COLO668 (cell line): ENCODE results near the gene PRKCZ.

ENCODE experiments used
- DNase-seq: peaks from one replicate; lab custom pipeline; 2025; ENCODE audit not compliant: unreplicated experiment; lab: John Stamatoyannopoulos, UW

PRKCZ gene

DNA sequence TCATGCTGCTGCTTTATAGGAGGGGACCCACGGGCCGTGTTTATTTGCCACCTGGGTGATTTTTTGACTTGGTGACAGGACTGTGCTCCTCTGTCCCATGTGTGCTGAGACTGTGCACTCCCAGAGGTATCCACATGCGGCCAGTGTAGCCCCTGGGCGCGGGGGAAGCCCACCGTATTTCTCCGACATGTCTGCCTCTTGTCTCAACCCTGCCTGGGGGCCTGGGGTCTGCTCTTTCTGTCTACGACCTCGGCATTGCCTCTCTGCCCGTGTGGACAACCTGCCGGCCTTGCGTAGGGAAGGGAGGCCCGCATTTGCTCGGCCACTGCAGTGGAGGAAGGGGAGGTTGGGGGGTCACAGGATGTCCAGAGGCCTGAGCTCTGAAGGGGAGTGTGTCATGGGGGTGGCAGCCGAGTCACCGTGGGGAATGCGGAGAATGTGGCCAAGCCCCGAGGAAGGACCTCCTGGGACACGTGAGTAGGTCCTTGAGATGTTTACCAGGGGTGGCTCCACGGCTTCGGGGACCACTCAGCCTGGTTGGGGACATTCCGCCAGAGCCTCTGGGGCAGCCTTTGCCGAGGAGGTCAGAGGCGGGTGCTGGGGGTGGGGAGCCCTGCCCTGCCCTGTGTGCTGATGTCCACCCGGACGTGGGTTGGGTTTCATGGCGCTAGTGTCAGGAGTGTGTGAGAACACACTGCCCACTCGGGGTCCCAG lies 11.0 kb downstream of the PRKCZ start:
- no peak for DNase-seq

GRCh38 chr1:2065699-2066098 lies 15.5 kb downstream of the PRKCZ start:
- DNase-seq, result no peak

DNA sequence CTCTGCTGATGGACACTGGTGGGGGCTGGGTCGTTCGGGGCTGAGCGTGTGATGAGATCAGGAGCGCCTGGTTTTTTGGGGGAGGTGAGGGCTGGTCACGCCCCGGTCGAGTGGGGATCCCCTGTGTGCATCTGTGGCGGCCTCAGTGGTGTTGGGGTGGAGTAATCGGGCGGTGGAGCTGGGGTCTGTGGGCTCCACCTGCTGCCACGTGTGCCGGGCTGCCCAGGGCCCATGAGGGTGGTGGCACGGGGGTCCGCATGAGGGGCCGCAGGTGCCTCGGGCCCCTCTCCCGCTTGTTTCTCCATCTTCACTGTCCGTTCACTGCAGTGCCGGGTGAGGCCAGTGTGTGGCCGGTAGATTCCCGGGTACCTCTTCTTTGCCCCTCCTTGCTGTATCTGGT lies 17.2 kb downstream of the PRKCZ start:
- DNase-seq, result no peak

DNA sequence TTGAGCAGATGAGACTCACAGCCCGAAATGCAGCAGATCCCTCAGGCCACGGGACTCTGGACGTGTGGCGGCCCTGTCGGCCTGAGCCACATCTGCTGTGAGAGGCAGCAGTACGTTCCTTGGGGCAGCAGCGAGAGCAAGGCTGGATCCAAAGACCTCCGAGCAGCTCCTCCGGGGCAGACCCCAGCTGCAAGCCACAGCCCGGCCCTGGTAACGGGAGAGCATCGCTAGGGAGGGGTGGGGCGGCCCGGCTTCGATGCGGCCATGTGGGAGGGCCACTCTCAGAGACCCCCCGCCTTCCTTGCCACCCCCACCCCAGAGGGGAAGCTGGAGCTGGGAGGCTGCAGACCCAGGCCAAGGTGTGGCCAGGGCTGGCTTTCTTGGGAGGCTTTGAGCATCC lies 17.8 kb downstream of the PRKCZ start:
- no peak for DNase-seq

GRCh38 chr1:2068951-2069350 lies 18.7 kb downstream of the PRKCZ start:
- DNase-seq, result no peak

DNA sequence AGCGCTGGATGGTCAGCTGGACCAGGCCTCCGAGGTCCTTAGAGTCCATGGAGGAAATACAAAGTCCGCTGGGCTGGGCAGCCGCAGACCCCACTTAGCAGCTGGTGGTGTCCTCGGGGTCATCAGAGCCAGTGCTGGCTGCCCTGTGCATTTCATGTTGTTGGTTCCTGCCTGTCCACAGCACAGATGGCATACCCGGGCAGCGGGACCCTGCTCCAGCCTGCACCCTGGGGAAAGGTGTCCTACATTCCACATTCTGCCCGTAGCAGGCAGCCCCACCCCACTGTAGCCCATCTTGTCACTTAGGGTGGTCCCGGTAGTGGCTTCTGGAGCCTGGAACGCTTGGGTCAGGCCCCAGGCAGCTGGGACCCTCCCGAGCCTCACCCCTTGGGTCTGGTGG lies 19.8 kb downstream of the PRKCZ start:
- DNase-seq, result no peak

- no peak for DNase-seq
These were observed 20.8 kb downstream of the PRKCZ start for GRCh38 chr1:2070800-2071530.

DNA sequence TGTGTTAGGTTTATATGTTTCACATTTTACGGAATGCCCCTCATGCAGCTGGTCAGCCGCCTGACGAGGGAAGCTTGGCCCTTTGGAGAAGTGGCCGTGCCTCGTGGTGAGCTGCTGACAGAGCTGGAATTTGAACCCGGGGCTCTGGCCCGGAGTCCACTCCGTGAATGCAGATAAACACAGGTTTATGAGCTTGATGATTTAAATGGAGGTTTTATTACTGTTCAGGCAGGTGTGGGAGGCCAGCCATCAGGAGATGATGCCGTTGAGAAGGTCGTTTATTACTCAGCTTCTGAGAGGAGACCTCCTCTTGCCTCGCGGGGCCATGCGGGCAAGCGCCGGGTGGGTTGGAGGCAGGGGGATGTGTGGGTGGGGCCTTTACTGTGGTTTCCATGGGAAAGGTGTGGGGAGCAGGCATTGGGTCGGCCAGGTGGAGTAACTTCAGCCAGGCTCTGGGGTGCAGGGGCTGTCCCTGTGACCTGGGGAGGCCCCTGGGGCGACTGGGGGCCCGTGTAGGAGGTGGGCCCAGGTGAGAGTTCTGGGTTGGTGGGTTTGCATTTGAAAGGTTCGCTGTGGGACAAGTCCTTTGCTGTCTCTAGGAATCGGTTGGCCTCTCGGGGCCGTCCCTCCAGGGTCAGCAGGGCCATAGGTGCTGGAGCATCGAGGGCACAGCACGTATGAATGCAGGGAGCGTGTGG lies 22.0 kb downstream of the PRKCZ start:
- DNase-seq, result no peak

GRCh38 chr1:2072891-2073290 lies 22.7 kb downstream of the PRKCZ start:
- no peak for DNase-seq

DNA sequence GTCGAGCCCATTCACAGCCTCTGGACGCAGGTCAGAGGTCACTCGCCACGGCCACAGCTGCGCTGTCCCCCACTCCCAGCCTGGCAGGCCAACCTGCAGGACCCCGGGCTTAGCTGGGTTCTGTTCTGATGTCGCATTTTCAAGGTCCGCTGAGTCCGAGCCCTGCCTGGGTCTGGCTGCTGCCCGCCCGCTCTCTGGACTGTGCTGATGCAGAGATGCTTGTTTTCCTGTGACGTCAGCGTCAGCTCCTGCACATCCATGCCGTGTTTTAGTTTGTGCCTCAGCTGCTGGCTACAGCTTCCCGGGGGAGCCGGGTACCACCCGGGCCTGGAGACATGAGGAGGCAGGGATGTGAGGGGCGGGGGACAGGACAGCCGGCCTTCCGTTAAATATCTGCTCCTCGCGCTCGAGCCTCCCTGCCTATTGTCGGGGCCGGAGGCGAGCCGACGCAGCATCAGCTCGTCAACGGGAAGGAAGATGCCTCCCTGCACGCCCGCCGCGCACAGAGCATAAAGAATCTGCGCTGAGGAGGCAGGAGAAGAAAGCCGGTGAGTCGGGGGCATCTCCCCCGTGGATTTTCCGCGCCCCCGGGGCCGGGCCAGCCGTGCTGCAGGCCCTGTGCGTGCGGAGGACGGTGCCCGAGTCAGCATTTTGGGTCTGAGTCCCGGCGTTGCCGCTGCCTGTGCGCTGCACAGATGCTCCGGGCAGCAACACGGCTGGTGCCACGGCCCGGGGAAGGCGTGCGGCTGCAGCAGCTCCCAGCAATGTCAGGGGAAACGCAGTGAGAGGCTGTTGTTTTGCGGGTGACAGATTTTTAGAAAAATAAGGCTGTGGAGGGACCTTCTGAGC lies 23.4 kb downstream of the PRKCZ start:
- DNase-seq, result no peak

GRCh38 chr1:2074396-2074795 lies 24.2 kb downstream of the PRKCZ start:
- DNase-seq, result no peak

DNA sequence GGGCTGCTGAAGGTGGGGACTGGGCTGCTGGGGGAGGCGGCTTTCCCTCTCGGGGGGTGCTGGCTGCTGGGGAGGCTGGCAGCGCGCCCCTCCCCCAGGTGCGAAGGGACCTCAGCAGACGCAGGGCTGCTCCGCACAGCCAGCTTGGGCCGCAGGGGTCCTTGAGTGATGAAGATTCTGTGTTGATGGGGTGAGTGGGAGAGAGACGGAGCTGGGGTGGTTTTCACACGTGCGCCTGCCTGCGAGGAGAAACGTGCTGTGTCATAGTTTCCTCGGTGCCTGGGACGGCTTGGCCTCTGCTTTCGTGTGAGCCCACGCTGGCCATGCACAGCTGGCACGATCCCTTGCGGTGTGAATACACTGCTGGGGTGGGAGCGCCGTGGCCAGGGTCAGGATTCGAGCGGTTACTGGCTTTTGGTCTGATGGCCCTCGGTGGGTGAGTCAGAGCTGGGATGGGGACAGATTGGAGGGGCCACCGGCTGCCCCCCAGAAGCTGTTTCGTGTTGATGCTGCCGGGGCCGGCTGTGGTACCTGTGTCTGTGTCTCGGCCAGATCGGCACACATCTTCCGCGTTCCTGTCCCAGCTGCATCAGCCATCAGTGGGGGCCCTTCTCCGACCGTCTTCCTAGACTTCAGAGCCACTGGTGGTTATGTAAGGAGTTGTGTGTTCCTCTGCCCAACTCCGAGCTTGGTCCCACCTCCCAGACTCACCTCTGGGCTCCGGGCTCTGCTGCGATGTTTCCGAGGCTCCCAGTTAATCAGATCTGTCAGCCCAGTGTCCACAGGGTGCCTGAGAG lies 24.9 kb downstream of the PRKCZ start:
- DNase-seq, result no peak

GRCh38 chr1:2076826-2077225 lies 26.6 kb downstream of the PRKCZ start:
- no peak for DNase-seq

DNA sequence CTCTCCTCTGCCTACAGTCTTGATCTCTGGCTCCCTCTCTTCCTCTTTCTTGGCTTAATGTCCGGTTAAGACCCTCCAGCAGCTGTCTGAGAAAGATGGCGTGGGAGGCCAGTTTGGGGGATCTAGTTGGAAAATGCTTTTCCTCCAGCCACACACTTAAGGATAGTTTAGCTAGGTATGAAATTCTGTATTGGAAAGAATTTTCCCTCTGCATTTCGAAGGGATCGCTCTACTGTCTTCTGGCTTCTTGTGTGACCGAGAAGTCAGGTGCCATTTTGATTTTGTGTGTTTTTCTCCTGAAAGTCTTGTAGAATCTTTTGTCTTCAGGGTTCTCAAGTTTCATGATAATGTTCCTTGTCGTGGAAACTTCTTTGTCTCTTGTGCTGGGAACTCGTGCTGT lies 28.0 kb downstream of the PRKCZ start:
- no peak for DNase-seq

GRCh38 chr1:2079396-2080085 lies 29.3 kb downstream of the PRKCZ start:
- no peak for DNase-seq

GRCh38 chr1:2080140-2080539 lies 29.9 kb downstream of the PRKCZ start:
- no peak for DNase-seq

GRCh38 chr1:2080884-2081283 lies 30.7 kb downstream of the PRKCZ start:
- no peak for DNase-seq

GRCh38 chr1:2081326-2081885 lies 31.2 kb downstream of the PRKCZ start:
- DNase-seq, result no peak

DNA sequence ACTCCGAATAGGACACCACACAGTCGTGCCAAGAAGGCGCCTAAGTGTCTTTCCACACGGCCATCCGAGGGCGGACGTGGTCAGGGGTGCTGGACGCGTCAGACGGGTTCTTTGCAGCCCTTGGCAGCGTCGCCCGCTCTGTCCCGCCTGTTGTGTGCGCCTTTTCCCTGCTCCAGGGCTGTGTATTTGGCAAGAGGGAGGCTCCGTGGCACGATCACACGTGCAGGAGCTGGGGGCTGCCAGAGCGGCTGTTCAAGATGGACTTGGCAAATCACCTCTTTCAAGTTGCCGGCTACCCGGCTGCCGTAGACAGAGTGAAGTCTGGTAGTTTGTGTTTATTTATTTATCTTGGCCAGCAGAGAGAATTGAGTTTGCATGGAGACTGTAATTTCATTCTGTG lies 31.9 kb downstream of the PRKCZ start:
- DNase-seq, result no peak

DNA sequence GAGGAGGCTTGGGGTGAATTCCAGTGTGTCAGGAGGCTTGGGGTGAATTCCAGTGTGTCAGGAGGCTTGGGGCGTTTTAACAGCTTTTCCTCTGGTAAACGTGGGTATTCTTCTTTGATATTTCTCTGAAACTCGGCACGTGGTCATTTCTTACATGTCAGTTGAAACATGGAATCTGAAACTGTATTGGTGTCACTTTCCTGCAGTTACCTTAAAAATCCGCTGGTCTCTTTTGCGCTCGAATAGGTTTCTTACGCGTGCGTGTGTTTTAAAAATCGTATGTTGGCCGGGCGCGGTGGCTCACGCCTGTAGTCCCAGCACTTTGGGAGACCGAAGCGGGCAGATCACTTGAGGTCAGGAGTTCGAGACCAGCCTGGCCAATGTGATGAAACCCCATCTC lies 33.5 kb downstream of the PRKCZ start:
- DNase-seq, result no peak
